Stimulated activated CD8-positive, alpha-beta memory T cell treated with anti-CD3 and anti-CD28 coated beads, Interleukin-7, amount 100 ng/mL, for 48 hours (primary cell): ENCODE data around the gene ASPSCR1.

ENCODE experiments used
- DNase-seq, 2 donors: peaks; one replicate each; pipeline ENCODE4 v3.0.0-alpha.2; 2020; ENCODE audit warnings: low read depth in 1 of 2; ENCODE audit errors: extremely low read depth in 1 of 2

The ASPSCR1 gene

GRCh38 chr17:82022310-82022980, 45.0 kb downstream of the ASPSCR1 start, which contains the start of gene CENPX:
Gene CENPX (minus strand): TSS chr17:82022878. CDS start chr17:82022861, 17 bp downstream.
- DNase-seq = no peak

- peak; percentile 99 to 100 for DNase-seq
These were observed 45.6 kb downstream of the ASPSCR1 start, which contains the start of gene LRRC45 for GRCh38 chr17:82022981-82023446. Gene LRRC45 (plus strand): TSS chr17:82023305. CDS start chr17:82023644, 339 bp downstream.

- no peak for DNase-seq
These were observed 46.2 kb downstream of the ASPSCR1 start for GRCh38 chr17:82023447-82024241.

- DNase-seq = no peak
These were observed 47.4 kb downstream of the ASPSCR1 start for GRCh38 chr17:82024859-82025258.

GRCh38 chr17:82025401-82026107, 48.1 kb downstream of the ASPSCR1 start:
- DNase-seq = no peak

- no peak for DNase-seq
These were observed 50.8 kb downstream of the ASPSCR1 start for GRCh38 chr17:82028246-82028645.

GRCh38 chr17:82028966-82029365, 51.5 kb downstream of the ASPSCR1 start:
- no peak for DNase-seq

- no peak for DNase-seq
These were observed 52.0 kb downstream of the ASPSCR1 start for GRCh38 chr17:82029391-82029790.

GRCh38 chr17:82029990-82030469, 52.6 kb downstream of the ASPSCR1 start:
- DNase-seq = no peak

- DNase-seq = peak; percentile 64 to 66
These were observed 53.3 kb downstream of the ASPSCR1 start for GRCh38 chr17:82030470-82031302.

GRCh38 chr17:82031303-82031884, 54.0 kb downstream of the ASPSCR1 start, which contains the start of gene RAC3:
Gene RAC3 (plus strand): TSS chr17:82031678. CDS start chr17:82031762, 84 bp downstream.
- no peak for DNase-seq

GRCh38 chr17:82031885-82032627, 54.6 kb downstream of the ASPSCR1 start:
- DNase-seq = peak in 1 of 2 donors; percentile 24

- no peak for DNase-seq
These were observed 56.1 kb downstream of the ASPSCR1 start for GRCh38 chr17:82033359-82034085.

- DNase-seq = no peak
These were observed 57.1 kb downstream of the ASPSCR1 start for GRCh38 chr17:82034371-82035011.

GRCh38 chr17:82035488-82035887, 58.1 kb downstream of the ASPSCR1 start:
- DNase-seq = no peak

- no peak for DNase-seq
These were observed 58.7 kb downstream of the ASPSCR1 start for GRCh38 chr17:82035956-82036633.

- no peak for DNase-seq
These were observed 59.2 kb downstream of the ASPSCR1 start for GRCh38 chr17:82036634-82037091.
